Measurements from ENCODE around the gene ADPRHL1.
A peak's percentile ranks its signal among the peaks of the same experiment; 100 is the strongest.

Gene ADPRHL1

DNA sequence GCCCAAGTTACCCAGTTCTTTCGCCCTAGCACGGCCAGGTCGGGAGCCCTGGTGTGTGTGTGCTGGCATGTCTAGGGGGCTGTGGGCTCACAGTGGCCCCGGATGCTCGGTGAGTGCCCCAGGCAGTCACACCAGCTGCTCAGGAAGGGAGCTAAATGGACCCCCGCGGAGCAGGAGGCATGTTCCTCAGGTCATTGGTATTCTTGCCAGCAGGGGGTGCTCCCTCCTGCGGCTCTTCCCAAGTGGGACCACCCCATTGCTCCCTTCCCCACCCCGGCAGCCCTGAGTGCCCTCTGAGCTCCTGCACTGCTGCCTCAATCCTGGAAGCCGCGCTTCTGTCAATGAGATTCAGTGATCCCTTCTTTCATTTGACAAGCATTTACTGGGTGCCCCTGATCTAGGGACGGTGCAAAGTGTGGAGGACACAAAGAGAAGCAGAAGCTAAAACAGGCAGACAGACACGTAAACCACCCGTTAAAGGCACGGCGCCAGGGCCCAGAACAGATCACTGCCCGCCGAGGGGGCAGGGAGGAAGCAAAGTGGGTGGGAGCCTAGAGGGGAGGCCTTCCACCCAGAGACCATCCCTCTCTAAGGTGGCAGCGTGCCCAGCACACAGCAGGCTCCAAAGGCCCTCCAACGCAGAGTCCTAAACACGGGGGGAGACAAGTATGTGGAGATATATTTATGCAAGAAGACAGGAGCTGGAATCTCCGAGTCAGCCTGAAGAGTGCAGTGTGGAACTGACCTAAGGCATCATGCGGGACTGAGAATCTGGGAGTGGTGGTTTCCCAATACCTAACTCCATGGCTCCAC, 5.2 kb upstream of the ADPRHL1 start:
- TF ChIP-seq, protein P1, sequence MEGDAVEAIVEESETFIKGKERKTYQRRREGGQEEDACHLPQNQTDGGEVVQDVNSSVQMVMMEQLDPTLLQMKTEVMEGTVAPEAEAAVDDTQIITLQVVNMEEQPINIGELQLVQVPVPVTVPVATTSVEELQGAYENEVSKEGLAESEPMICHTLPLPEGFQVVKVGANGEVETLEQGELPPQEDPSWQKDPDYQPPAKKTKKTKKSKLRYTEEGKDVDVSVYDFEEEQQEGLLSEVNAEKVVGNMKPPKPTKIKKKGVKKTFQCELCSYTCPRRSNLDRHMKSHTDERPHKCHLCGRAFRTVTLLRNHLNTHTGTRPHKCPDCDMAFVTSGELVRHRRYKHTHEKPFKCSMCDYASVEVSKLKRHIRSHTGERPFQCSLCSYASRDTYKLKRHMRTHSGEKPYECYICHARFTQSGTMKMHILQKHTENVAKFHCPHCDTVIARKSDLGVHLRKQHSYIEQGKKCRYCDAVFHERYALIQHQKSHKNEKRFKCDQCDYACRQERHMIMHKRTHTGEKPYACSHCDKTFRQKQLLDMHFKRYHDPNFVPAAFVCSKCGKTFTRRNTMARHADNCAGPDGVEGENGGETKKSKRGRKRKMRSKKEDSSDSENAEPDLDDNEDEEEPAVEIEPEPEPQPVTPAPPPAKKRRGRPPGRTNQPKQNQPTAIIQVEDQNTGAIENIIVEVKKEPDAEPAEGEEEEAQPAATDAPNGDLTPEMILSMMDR (IDR thresholded peaks at IDR 0.05), result peak; percentile 28; the same call in 1 of the 2 replicates

DNA sequence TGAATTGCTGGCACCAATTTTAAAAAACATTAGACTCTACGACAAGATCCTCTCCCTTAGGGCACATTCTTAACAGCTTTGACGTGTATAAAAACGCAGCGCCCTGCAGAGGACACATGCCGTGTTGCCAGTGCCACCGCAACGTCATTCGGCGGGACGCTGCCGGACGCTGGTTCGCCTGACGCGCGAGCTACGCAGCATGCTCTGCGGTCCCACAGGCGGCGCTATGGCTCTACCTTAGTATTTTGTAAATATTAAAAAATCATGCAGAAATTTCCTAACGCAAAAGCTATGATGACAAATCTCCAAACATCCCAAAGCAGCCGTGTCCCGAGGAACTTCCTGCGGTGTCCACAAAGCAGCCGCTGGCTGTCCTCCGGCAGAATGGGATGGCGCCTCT, 4.2 kb upstream of the ADPRHL1 start:
- TF ChIP-seq, protein P1 (IDR thresholded peaks at IDR 0.05), result no peak

DNA sequence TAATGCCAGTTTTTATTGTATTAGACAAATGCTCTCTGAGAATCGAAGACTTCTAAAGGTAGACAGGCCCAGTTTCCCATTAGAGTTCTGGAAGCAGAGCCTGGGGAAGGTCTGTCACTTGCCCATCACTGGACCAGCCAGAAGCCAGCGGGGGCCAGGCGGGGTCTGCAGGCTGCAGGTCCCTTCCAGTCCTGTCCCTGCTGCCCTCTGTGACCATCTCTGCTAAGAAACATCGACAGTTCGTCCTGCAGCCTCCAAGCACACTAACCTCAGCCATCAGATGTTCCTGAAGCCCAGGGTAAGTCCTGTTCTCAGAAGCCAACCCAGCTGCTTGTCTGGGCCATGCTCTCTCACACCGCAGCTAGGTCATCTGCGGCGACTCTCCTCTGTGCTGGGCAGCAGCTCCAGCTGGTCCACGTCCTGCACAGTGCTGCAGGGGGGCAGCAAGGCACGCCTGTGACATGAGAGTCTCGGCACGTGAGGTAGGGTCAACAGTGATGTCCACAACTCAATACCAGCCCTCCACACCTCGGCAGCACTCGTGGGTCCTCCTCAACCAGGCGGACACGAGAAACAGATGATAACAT, 2.9 kb upstream of the ADPRHL1 start:
- TF ChIP-seq, protein P1 (IDR thresholded peaks at IDR 0.05), result no peak

DNA sequence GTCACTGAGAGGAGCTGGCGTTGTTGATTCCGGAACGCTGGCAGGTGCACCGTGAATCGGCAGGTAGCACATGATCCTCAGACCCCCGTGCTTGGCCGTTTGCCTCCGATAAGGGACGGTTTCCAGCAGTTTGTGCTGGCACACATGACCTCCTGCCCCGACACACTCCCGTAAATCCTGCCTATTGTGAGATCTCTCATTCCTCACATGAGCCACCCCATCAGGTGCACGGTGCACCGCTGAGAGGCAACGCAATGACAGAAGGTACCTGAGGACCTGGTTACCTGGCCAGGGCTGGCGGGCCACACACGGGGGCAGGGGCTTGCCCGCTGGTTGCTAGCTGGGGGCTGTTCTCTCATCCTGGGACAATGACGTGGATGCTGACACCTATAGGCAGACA, 2.1 kb upstream of the ADPRHL1 start:
- TF ChIP-seq, protein P1 (IDR thresholded peaks at IDR 0.05), result no peak

DNA sequence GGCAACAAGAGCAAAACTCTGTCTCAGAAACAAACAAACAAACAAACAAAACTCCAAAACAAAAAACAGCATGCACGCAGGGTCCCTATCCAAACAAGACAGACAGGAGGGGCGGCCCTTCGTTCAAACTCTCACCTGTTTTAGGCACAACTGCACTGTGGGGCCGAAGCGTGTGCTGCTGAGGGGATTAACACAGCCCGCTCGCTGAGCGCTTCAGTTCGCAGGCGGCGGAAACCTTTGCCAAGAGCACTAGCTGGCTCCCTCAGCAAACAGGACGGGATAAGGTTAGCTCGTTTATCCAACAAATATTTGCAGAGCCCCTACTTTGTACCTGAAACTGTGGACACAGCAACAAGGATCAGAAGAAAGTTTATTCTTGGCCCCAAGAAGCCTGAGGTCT, 1.6 kb upstream of the ADPRHL1 start:
- TF ChIP-seq, protein P1 (IDR thresholded peaks at IDR 0.05), result no peak

DNA sequence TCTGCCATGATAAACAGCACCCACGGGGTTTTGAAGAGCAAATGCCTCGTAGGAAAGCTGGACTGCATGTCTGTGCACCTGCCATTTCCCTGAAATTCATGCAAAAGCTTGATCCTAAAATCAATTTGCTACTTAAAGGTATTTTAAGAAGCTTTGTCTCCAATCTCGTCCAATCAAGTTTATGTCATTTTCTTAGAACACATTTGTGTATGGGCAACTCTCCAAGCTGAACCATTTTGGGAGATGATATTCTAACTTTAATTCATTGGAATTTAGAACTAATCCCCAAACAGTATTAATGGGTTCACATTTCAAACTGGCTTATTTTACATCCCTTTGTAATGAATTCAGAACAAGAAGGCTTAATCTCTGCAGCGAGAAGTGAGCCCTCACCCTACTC, 822 bp downstream of the ADPRHL1 start:
- TF ChIP-seq, protein P1 (IDR thresholded peaks at IDR 0.05), result no peak

DNA sequence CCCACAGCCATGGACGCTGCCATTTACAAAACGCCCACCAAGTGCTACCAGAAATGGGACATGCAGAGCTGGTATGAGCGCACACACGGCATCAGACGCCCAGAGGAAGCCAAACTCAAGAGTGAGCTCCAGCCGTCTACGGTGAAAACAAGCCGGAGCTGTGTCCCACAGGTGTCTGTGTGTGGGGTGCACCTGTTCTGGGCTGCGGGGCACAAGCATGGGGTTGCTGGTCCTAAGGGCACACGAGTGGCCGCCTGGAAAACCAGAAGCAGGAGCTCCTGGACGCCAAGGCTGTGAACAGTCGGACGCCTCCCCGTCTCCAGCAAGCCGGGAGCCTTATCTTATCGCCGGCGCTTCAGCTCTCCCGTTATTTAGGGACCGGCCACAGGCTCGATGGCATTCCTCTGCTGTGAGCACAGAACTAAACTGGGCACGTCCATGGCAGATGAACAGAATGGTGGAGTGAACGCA, 1.3 kb downstream of the ADPRHL1 start:
- TF ChIP-seq, protein P1 (IDR thresholded peaks at IDR 0.05), result no peak
